IMR-90 (cell line): ENCODE measurements around the gene TRPC3.

ENCODE experiments used
- CEBPB ChIP-seq: IDR thresholded peaks from 2 replicates; pipeline ENCODE4 v1.6.1; 2012; ENCODE audit warnings: low read depth, low read length, improper control_type of control experiment
- CHD1 ChIP-seq: IDR thresholded peaks from 2 replicates; pipeline ENCODE4 v1.6.1; 2012; ENCODE audit warnings: low read depth, low read length, improper control_type of control experiment
- FOS ChIP-seq: fragments of 150-350 bp; IDR thresholded peaks from 2 replicates; pipeline ENCODE4 v1.6.1; 2016; ENCODE audit warnings: low read depth, low read length
- MAFK ChIP-seq: IDR thresholded peaks from 2 replicates; pipeline ENCODE4 v1.6.1; 2012; ENCODE audit warnings: low read depth, low read length, improper control_type of control experiment
- MAZ ChIP-seq: IDR thresholded peaks from 2 replicates; pipeline ENCODE4 v1.6.1; 2012; ENCODE audit warnings: low read depth, mild to moderate bottlenecking, low read length, improper control_type of control experiment, moderate library complexity, borderline replicate concordance
- MXI1 ChIP-seq: IDR thresholded peaks from 2 replicates; pipeline ENCODE4 v1.6.1; 2012; ENCODE audit warnings: low read depth, mild to moderate bottlenecking, low read length, moderate library complexity, borderline replicate concordance
- NFE2L2 ChIP-seq: fragments of 150-350 bp; IDR thresholded peaks from 2 replicates; pipeline ENCODE4 v1.6.1; 2016; ENCODE audit warnings: low read depth, mild to moderate bottlenecking, low read length
- POLR2A ChIP-seq: IDR thresholded peaks from 2 replicates; pipeline ENCODE4 v1.6.1; 2012; ENCODE audit warnings: mild to moderate bottlenecking, low read depth, low read length
- RCOR1 ChIP-seq: IDR thresholded peaks from 2 replicates; pipeline ENCODE4 v1.6.1; 2012; ENCODE audit warnings: mild to moderate bottlenecking, low read length, improper control_type of control experiment; ENCODE audit not compliant: insufficient replicate concordance
- RFX5 ChIP-seq: IDR thresholded peaks from 2 replicates; pipeline ENCODE4 v1.8.0; 2012; ENCODE audit warnings: low read depth, mild to moderate bottlenecking, low read length, moderate library complexity
- SMC3 ChIP-seq: fragments of 150-350 bp; IDR thresholded peaks from 2 replicates; pipeline ENCODE4 v1.6.1; 2016; ENCODE audit warnings: low read depth, mild to moderate bottlenecking, antibody characterized with exemption, low read length, moderate library complexity
- TF ChIP-seq, protein P1 (sequence below): conservative IDR thresholded peaks from 2 replicates; pipeline ENCODE4 v1.5.1; 2012; ENCODE audit warnings: mild to moderate bottlenecking, low read depth, low read length, improper control_type of control experiment
- TF ChIP-seq, protein P2 (sequence below): fragments of 150-350 bp; IDR thresholded peaks from 2 replicates; pipeline ENCODE4 v1.6.1; 2017; ENCODE audit warnings: mild to moderate bottlenecking, antibody characterized with exemption, low read length, low read depth
- TF ChIP-seq, protein P3 (sequence below): fragments of 150-350 bp; IDR thresholded peaks from 2 replicates; pipeline ENCODE4 v1.6.1; 2016; ENCODE audit warnings: low read depth, mild to moderate bottlenecking, low read length, moderate library complexity, borderline replicate concordance

GRCh38 chr4:121873604-121874003 lies 78.3 kb downstream of the TRPC3 start:
- TF ChIP-seq, protein P1, sequence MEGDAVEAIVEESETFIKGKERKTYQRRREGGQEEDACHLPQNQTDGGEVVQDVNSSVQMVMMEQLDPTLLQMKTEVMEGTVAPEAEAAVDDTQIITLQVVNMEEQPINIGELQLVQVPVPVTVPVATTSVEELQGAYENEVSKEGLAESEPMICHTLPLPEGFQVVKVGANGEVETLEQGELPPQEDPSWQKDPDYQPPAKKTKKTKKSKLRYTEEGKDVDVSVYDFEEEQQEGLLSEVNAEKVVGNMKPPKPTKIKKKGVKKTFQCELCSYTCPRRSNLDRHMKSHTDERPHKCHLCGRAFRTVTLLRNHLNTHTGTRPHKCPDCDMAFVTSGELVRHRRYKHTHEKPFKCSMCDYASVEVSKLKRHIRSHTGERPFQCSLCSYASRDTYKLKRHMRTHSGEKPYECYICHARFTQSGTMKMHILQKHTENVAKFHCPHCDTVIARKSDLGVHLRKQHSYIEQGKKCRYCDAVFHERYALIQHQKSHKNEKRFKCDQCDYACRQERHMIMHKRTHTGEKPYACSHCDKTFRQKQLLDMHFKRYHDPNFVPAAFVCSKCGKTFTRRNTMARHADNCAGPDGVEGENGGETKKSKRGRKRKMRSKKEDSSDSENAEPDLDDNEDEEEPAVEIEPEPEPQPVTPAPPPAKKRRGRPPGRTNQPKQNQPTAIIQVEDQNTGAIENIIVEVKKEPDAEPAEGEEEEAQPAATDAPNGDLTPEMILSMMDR, result no peak
- TF ChIP-seq, protein P2, sequence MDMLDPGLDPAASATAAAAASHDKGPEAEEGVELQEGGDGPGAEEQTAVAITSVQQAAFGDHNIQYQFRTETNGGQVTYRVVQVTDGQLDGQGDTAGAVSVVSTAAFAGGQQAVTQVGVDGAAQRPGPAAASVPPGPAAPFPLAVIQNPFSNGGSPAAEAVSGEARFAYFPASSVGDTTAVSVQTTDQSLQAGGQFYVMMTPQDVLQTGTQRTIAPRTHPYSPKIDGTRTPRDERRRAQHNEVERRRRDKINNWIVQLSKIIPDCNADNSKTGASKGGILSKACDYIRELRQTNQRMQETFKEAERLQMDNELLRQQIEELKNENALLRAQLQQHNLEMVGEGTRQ, result no peak
- TF ChIP-seq RCOR1 (no peak), MAFK (no peak), CHD1 (no peak), MXI1 (no peak), POLR2A (no peak), SMC3 (no peak), RFX5 (no peak), CEBPB (no peak), FOS (no peak), MAZ (no peak), NFE2L2 (no peak)
- TF ChIP-seq, protein P3, sequence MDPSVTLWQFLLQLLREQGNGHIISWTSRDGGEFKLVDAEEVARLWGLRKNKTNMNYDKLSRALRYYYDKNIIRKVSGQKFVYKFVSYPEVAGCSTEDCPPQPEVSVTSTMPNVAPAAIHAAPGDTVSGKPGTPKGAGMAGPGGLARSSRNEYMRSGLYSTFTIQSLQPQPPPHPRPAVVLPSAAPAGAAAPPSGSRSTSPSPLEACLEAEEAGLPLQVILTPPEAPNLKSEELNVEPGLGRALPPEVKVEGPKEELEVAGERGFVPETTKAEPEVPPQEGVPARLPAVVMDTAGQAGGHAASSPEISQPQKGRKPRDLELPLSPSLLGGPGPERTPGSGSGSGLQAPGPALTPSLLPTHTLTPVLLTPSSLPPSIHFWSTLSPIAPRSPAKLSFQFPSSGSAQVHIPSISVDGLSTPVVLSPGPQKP, result no peak
